ENCODE results near the gene ZNF341. TPM values are rescaled to one million over a fixed set of nuclear protein-coding genes. Genes with fewer than 3 reads are reported as not detected.
A peak's percentile ranks its signal among the peaks of the same experiment; 100 is the strongest.

The ZNF341 gene
- total and polyA plus RNA-seq, 9 of the 15 experiments (the other 6 are each of a cell fraction or from before 2014, with no cell fraction given), result 0.08 to 2.6 (median 1.0) TPM

- TF ChIP-seq PHB2 (IDR thresholded peaks at IDR 0.05; ENCODE audit: low read depth) (no peak), ZNF217 (CRISPR knock-in tag; IDR thresholded peaks at IDR 0.05) (no peak), MBD1 (CRISPR knock-in tag; IDR thresholded peaks at IDR 0.05) (no peak), ATF3 (IDR thresholded peaks at IDR 0.05) (no peak), ATF3 (CRISPR knock-in tag; conservative IDR thresholded peaks at IDR 0.05) (no peak), ZNF740 (CRISPR knock-in tag; IDR thresholded peaks at IDR 0.05) (no peak), ZNF740 (tag; IDR thresholded peaks at IDR 0.05) (no peak; a peak in 1 of 4 replicates), JUN (IDR thresholded peaks at IDR 0.05; ENCODE audit: borderline replicate concordance, low read depth, low read length) (peak; percentile 78), JUN (CRISPR knock-in tag; IDR thresholded peaks at IDR 0.05; ENCODE audit: borderline replicate concordance) (no peak), KLF6 (CRISPR knock-in tag; IDR thresholded peaks at IDR 0.05; ENCODE audit: borderline replicate concordance) (peak; percentile 74; the same call in 1 of the 2 replicates), PREB (CRISPR knock-in tag; IDR thresholded peaks at IDR 0.05) (no peak), E2F5 (CRISPR knock-in tag; IDR thresholded peaks at IDR 0.05) (no peak), TARDBP (IDR thresholded peaks at IDR 0.05) (no peak), CHD2 (IDR thresholded peaks at IDR 0.05; ENCODE audit: low read depth, low read length) (peak; percentile 70; the same call in 1 of the 2 replicates), PTTG1 (tag; IDR thresholded peaks at IDR 0.05; ENCODE audit: low read depth) (no peak), ZNF551 (CRISPR knock-in tag; IDR thresholded peaks at IDR 0.05) (no peak), AFF4 (CRISPR knock-in tag; IDR thresholded peaks at IDR 0.05) (no peak), PYGO2 (tag; IDR thresholded peaks at IDR 0.05) (no peak)
Observed at GRCh38 chr20:33810885-33811775, 79.3 kb downstream of the ZNF341 start, which contains the start of gene CHMP4B (continued).

Measured in K562 (cell line).